ENCODE data around the gene FMNL1.

The FMNL1 gene

DNA sequence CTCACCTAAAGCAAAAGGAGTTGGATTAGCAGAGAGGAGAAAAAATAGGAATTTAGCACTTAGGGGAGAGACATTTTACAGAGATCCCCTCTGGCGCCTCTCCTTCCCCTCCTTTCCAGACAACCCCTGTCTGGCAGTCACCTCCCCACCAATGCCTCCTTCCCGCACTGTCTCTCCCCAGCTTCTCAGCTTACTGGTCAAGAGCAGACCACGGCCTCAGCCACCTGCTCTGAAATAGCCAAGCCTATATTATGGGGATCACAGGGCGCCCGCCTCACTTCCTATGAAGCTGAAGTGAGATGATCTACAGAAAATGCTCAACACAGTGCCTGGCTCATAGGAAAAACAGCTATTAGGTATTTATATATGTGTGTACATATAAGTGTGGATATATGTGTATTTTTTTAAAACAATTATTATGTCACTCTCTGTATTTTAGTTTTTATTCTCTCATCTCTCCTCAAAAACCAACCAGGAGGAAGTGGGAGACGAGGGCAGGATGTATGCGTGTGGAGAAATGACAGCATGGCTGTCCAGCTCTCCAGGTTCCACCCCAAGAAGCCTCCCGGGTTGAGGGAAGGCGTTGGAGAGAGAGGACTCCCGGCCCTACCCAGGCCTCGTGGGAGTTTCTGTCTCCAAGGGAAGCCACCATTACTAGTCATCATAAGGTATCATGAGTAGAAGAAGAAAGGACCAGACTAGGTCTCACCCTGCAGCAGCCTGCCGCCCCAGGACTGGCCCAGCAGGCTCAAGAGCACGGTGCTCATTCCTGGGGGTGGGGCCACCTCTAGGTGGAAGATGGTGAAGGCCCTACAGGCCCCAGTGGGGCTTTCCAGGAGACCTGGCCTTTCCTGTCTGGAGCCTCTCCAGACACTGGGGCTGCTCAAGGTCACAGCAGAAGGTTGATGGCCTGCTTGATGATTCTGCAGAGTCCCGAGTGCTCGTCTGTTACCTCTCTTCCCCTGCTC is 67.9 kb downstream of the FMNL1 start:
- TF ChIP-seq, protein P1, sequence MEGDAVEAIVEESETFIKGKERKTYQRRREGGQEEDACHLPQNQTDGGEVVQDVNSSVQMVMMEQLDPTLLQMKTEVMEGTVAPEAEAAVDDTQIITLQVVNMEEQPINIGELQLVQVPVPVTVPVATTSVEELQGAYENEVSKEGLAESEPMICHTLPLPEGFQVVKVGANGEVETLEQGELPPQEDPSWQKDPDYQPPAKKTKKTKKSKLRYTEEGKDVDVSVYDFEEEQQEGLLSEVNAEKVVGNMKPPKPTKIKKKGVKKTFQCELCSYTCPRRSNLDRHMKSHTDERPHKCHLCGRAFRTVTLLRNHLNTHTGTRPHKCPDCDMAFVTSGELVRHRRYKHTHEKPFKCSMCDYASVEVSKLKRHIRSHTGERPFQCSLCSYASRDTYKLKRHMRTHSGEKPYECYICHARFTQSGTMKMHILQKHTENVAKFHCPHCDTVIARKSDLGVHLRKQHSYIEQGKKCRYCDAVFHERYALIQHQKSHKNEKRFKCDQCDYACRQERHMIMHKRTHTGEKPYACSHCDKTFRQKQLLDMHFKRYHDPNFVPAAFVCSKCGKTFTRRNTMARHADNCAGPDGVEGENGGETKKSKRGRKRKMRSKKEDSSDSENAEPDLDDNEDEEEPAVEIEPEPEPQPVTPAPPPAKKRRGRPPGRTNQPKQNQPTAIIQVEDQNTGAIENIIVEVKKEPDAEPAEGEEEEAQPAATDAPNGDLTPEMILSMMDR (IDR thresholded peaks at IDR 0.05; ENCODE audit: control extremely low read depth, extremely low read depth, low read depth, missing control alignments): no peak
- POLR2A ChIA-PET: no interaction called here
- CTCF ChIA-PET: interaction anchor here (0.9 to 28.2 kb wide), 5 partner anchors 10 to 101 kb away, joined by 3 to 497 read pairs (median 16); partner anchors contain the start of gene MAP3K14
- DNase-seq (ENCODE audit: extremely low spot score): no peak

DNA sequence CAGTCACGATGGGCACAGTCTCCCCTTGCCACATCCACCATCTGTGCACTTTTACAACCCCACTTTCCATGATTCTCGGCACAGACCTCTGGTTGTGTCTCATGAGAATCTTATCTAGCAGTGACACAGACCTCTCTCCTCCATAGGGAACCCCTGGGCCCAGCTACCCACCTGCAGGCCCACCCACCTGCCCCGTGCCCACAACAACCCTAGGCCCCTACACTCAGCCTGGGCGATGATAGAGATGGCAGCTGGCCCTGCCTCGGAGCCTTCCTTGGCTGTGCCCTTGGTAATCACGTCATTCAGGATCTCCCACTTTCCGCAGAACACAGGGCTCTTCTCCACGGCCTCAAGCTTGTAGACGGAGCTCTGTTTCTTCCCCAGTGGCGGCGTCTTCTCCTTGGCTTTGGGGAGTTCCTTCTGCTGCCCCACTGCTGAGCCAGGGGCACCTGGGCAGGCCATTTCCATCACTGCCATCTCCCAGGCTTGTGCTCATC is 68.6 kb downstream of the FMNL1 start:
- DNase-seq (ENCODE audit: extremely low spot score): no peak
- TF ChIP-seq, protein P1 (IDR thresholded peaks at IDR 0.05; ENCODE audit: control extremely low read depth, extremely low read depth, low read depth, missing control alignments): no peak
- POLR2A ChIA-PET: interaction anchor here (0.6 kb wide), 1 partner anchor 85 kb away, joined by 4 read pairs; no protein-coding TSS in a partner anchor
- CTCF ChIA-PET: interaction anchor here (0.9 to 28.2 kb wide), 5 partner anchors 9 to 100 kb away, joined by 3 to 497 read pairs (median 4); no protein-coding TSS in a partner anchor

DNA sequence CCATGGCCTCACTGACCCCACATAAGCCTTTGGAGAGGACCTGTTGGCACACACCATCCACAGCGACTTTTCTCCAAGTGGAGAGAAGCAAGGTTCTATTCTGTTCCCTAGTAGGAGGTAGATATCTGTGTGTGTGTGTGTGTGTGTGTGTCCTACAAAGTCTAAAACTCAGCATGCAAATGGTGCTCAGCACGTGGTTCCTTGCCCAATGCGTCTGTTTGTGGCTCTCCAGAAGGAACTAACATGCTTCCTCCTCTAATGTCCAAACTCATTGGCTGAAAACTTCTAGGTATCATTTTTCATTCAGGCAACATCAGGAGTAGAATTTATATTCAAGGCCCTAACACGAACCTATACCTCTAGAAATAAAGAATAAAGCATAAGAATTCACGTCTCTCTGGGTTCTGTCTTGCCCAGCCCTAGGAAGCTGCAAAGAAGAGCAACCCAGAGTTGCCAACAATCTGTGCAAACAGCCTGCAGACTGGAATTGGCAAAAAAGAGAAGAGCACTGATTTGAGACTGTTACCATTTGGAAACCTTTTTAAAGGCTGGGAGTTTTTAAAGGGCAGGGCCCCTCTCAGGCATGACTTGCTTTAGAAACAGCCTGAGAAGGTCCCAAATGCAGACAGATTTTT is 69.6 kb downstream of the FMNL1 start:
- ChIA-PET CTCF (interaction anchor here (1.1 to 28.2 kb wide), 7 partner anchors 12 to 99 kb away, joined by 3 to 497 read pairs (median 5); no protein-coding TSS in a partner anchor), POLR2A (no interaction called here)
- no peak for DNase-seq (ENCODE audit: extremely low spot score)
- TF ChIP-seq, protein P1 (IDR thresholded peaks at IDR 0.05; ENCODE audit: control extremely low read depth, extremely low read depth, low read depth, missing control alignments): no peak

DNA sequence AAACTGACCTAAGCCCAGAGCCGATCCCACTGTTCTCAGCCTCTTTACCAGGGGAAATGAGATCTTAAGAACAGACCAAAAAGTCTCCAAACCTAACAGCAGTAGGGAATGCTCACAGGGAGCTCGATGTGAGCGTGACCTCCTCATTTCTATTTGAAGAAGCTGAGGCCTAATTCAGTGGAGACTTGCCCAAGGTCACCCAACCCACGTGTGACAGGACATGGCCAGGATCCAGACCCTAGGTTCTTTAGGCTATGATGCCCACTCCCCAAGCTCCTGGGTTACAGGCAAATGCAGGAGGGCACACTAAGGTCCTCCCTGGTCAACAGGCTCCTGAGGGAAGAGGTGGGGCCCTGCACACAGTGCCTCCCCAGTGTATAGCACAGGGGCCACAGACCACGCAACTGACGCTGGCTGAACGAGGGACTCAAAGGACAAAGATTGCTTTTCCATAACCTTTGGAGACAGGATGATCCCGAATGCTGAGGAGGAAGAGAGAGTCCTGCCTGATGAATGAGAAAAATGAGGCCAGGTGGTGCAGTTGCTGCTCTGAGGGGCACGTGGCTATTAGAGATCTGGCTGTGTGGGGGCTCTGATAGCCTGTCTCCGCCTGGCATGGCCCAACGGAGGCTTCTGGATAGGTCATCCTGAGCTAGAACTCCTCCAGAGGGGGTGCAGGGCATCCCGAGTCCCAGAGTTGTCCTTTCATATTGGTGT is 71.2 kb downstream of the FMNL1 start:
- DNase-seq (ENCODE audit: extremely low spot score): no peak
- CTCF ChIA-PET: interaction anchor here (1.1 to 28.2 kb wide), 9 partner anchors 15 to 97 kb away, joined by 3 to 497 read pairs (median 7); partner anchors contain the start of gene MAP3K14
- TF ChIP-seq, protein P1 (IDR thresholded peaks at IDR 0.05; ENCODE audit: control extremely low read depth, extremely low read depth, low read depth, missing control alignments): no peak
- POLR2A ChIA-PET: interaction anchor here (0.8 to 1.1 kb wide), 3 partner anchors 12 to 45 kb away, joined by 3 to 6 read pairs (median 3); no protein-coding TSS in a partner anchor

DNA sequence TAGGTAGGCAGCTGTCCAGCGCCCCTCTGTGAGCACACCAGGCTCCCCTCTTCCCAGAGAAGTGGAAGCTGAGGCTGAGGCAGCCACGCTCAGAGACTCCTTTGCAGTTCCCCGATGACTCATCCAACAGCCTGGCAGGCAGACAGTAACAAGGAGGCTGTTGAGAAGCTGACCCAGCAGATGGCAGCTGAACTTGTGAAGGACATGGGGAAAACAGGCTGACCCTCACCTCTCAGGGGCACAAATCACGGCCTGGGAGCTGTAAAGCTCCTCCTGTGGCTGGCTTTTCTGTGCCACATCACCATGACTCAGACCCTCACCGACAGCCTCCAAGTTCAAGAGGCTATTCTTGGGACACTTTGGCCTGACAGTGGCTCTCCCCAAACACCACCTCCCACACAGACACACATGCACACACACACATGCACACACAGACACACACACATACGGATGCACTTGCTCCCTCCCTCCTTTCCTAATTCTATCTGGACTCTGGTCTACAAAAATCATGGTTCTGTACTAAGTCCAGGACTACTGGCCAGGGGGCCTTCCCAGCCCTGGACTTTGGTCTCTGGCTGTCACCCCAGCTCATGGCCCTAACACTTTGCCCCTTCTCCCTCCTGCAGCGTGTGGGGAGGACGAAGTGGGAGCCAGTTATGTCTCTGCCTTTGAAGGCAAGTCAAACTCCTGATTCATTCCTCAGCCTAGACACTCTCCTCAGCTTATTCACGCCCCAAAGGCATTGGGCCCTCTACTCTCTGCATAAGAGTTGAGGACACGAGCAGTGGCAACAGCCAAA is 71.9 kb downstream of the FMNL1 start:
- POLR2A ChIA-PET: interaction anchor here (0.8 to 1.1 kb wide), 3 partner anchors 11 to 46 kb away, joined by 3 to 6 read pairs (median 3); no protein-coding TSS in a partner anchor
- TF ChIP-seq, protein P1 (IDR thresholded peaks at IDR 0.05; ENCODE audit: control extremely low read depth, extremely low read depth, low read depth, missing control alignments): no peak
- CTCF ChIA-PET: interaction anchor here (1.0 to 28.2 kb wide), 9 partner anchors 16 to 97 kb away, joined by 3 to 497 read pairs (median 5); partner anchors contain the start of gene MAP3K14
- no peak for DNase-seq (ENCODE audit: extremely low spot score)
